Mesendoderm (in vitro differentiated cells): ENCODE measurements around the gene RPS6KB2.

Experiments used
- DNase-seq: peaks from one replicate; pipeline ENCODE4 v3.0.0; 2013
- H2AK5ac ChIP-seq: 2 replicates; pipeline ENCODE4 v1.6.1; 2013; ENCODE audit warnings: low read length, inconsistent platforms
- H2BK120ac ChIP-seq: 2 replicates; pipeline ENCODE4 v1.6.1; 2013; ENCODE audit warnings: low read depth, mild to moderate bottlenecking, low read length, moderate library complexity, mixed read lengths
- H2BK15ac ChIP-seq: replicated peaks from 2 replicates; pipeline ENCODE4 v1.6.1; 2013; ENCODE audit warnings: low read depth, mild to moderate bottlenecking, moderate library complexity
- H2BK5ac ChIP-seq: 2 replicates; pipeline ENCODE4 v1.6.1; 2013; ENCODE audit warnings: low read length, inconsistent platforms
- H3K18ac ChIP-seq: 2 replicates; pipeline ENCODE4 v1.6.1; 2013; ENCODE audit warnings: mild to moderate bottlenecking, low read length, mixed read lengths
- H3K23ac ChIP-seq: one replicate; pipeline ENCODE4 v1.6.1; 2013; ENCODE audit warnings: low read length
- H3K27ac ChIP-seq: 2 replicates; pipeline ENCODE4 v1.5.1; 2013; ENCODE audit warnings: low read depth, mild to moderate bottlenecking, inconsistent platforms, low read length, moderate library complexity
- H3K27me3 ChIP-seq: 2 replicates; pipeline ENCODE4 v1.6.1; 2013; ENCODE audit warnings: low read length, control low read depth, mild to moderate bottlenecking, inconsistent platforms; ENCODE audit not compliant: insufficient read depth, poor library complexity
- H3K36me3 ChIP-seq: 2 replicates; pipeline ENCODE4 v1.6.1; 2013; ENCODE audit warnings: low read length, inconsistent platforms; ENCODE audit not compliant: control insufficient read depth, insufficient read depth
- H3K4ac ChIP-seq: one replicate; pipeline ENCODE4 v1.6.1; 2013; ENCODE audit warnings: low read depth, mild to moderate bottlenecking, low read length, moderate library complexity
- H3K4me1 ChIP-seq: 2 replicates; pipeline ENCODE4 v1.6.1; 2013; ENCODE audit warnings: low read depth, low read length, inconsistent platforms; ENCODE audit not compliant: control insufficient read depth
- H3K4me2 ChIP-seq: 2 replicates; pipeline ENCODE4 v1.6.1; 2013; ENCODE audit warnings: low read length
- H3K4me3 ChIP-seq: 2 replicates; pipeline ENCODE4 v1.5.1; 2013; ENCODE audit warnings: mild to moderate bottlenecking, low read length
- H3K56ac ChIP-seq: one replicate; pipeline ENCODE4 v1.6.1; 2013; ENCODE audit warnings: low read length
- H3K79me1 ChIP-seq: 2 replicates; pipeline ENCODE4 v1.6.1; 2013; ENCODE audit warnings: low read length, inconsistent platforms
- H3K79me2 ChIP-seq: 2 replicates; pipeline ENCODE4 v1.6.1; 2013; ENCODE audit warnings: mild to moderate bottlenecking, low read length; ENCODE audit not compliant: control insufficient read depth, insufficient read depth
- H3K9ac ChIP-seq: 2 replicates; pipeline ENCODE4 v1.6.1; 2013; ENCODE audit warnings: low read length, inconsistent platforms
- H4K5ac ChIP-seq: one replicate; pipeline ENCODE4 v1.6.1; 2013; ENCODE audit warnings: low read length
- H4K8ac ChIP-seq: one replicate; pipeline ENCODE4 v1.6.1; 2013; ENCODE audit warnings: low read depth, mild to moderate bottlenecking, control low read depth, low read length, moderate library complexity
- WGBS: extraction: QIAGEN DNeasy Blood & Tissue Kit; methylation state at CpG from one replicate; pipeline ENCODE4 v1.1.7; 2013; ENCODE audit warnings: low lambda C conversion rate, missing lambda C conversion rate; ENCODE audit not compliant: insufficient coverage; ENCODE audit errors: extremely low coverage; 5-methylcytosine and 5-hydroxymethylcytosine counted together

RPS6KB2 gene

GRCh38 chr11:67448220-67448609 lies 19.9 kb downstream of the RPS6KB2 start:
- no CpG with 5 or more reads among the region's 7 CpGs for WGBS
- H2AK5ac ChIP-seq = no peak overlapping the region

GRCh38 chr11:67449116-67449844 lies 21.0 kb downstream of the RPS6KB2 start:
- Histone ChIP-seq H3K79me1 (no peaks in the 10 kb centered on the region), H2BK15ac (no peak overlapping the region), H3K4ac (no peak overlapping the region), H4K8ac (no peak overlapping the region), H3K9ac (no peak overlapping the region), H3K4me3 (no peak overlapping the region), H4K5ac (no peak overlapping the region), H3K27me3 (no peaks in the 10 kb centered on the region), H3K4me2 (no peak overlapping the region), H2BK120ac (no peak overlapping the region), H2AK5ac (no peak overlapping the region), H3K79me2 (no peaks in the 10 kb centered on the region), H3K36me3 (no peaks in the 10 kb centered on the region), H3K4me1 (no peaks in the 10 kb centered on the region), H2BK5ac (no peak overlapping the region), H3K18ac (no peak overlapping the region), H3K23ac (no peak overlapping the region), H3K56ac (no peak overlapping the region), H3K27ac (no peak overlapping the region)
- no peak for DNase-seq
- no CpG with 5 or more reads among the region's 9 CpGs for WGBS

More at GRCh38 chr11:67448220-67448609, 19.9 kb downstream of the RPS6KB2 start:
- no peak overlapping the region for H3K27ac ChIP-seq
- no peak overlapping the region for H3K23ac ChIP-seq
- H2BK120ac ChIP-seq = no peak overlapping the region
- no peak overlapping the region for H3K4ac ChIP-seq
- no peak for DNase-seq
- H3K27me3 ChIP-seq = no peaks in the 10 kb centered on the region
- H3K4me2 ChIP-seq = no peak overlapping the region
- H3K56ac ChIP-seq = no peak overlapping the region
- H3K36me3 ChIP-seq = no peaks in the 10 kb centered on the region
- H4K5ac ChIP-seq = no peak overlapping the region
- H2BK15ac ChIP-seq = no peak overlapping the region
- H3K4me3 ChIP-seq = no peak overlapping the region
- no peak overlapping the region for H3K9ac ChIP-seq
- no peak overlapping the region for H3K18ac ChIP-seq
- no peaks in the 10 kb centered on the region for H3K4me1 ChIP-seq
- H3K79me1 ChIP-seq = no peaks in the 10 kb centered on the region
- no peaks in the 10 kb centered on the region for H3K79me2 ChIP-seq
- no peak overlapping the region for H4K8ac ChIP-seq
- no peak overlapping the region for H2BK5ac ChIP-seq

GRCh38 chr11:67450796-67451657 lies 22.7 kb downstream of the RPS6KB2 start:
- Histone ChIP-seq H3K9ac (no peak overlapping the region), H3K18ac (no peak overlapping the region), H3K79me2 (no peaks in the 10 kb centered on the region), H3K27ac (no peak overlapping the region), H3K56ac (no peak overlapping the region), H3K4me1 (no peaks in the 10 kb centered on the region), H3K4me3 (no peak overlapping the region), H3K79me1 (no peaks in the 10 kb centered on the region), H3K23ac (no peak overlapping the region), H3K27me3 (no peaks in the 10 kb centered on the region), H2BK15ac (no peak overlapping the region), H2BK5ac (no peak overlapping the region), H3K36me3 (no peaks in the 10 kb centered on the region), H4K8ac (no peak overlapping the region), H3K4ac (no peak overlapping the region), H4K5ac (no peak overlapping the region), H2BK120ac (no peak overlapping the region), H3K4me2 (no peak overlapping the region), H2AK5ac (no peak overlapping the region)
- no CpG with 5 or more reads among the region's 25 CpGs for WGBS
- DNase-seq = no peak

GRCh38 chr11:67451658-67451976 lies 23.3 kb downstream of the RPS6KB2 start:
- no CpG with 5 or more reads among the region's 14 CpGs for WGBS
- Histone ChIP-seq H3K18ac (no peak overlapping the region), H2AK5ac (no peak overlapping the region)

GRCh38 chr11:67452141-67452952 lies 24.1 kb downstream of the RPS6KB2 start, which contains the start of gene GPR152:
Gene GPR152, minus strand, starts transcription at chr11:67452729. Its CDS starts 5 bp downstream, at chr11:67452724.
- Histone ChIP-seq H3K9ac (no peak within 1 kb of the TSS), H3K4me1 (no peaks in the 10 kb centered on the region), H3K79me2 (no peaks in the 10 kb centered on the region), H3K27me3 (no peaks in the 10 kb centered on the region), H3K4me2 (no peak within 1 kb of the TSS), H3K56ac (no peak within 1 kb of the TSS), H3K79me1 (no peaks in the 10 kb centered on the region), H3K18ac (no peak within 1 kb of the TSS), H2AK5ac (no peak within 1 kb of the TSS), H4K8ac (no peak within 1 kb of the TSS), H4K5ac (no peak within 1 kb of the TSS), H2BK120ac (no peak within 1 kb of the TSS), H2BK15ac (no peak within 1 kb of the TSS), H3K4ac (no peak within 1 kb of the TSS), H3K4me3 (no peak within 1 kb of the TSS), H3K27ac (no peak within 1 kb of the TSS), H3K23ac (no peak within 1 kb of the TSS), H3K36me3 (no peaks in the 10 kb centered on the region), H2BK5ac (no peak within 1 kb of the TSS)
- DNase-seq = no peak
- no CpG with 5 or more reads among the region's 33 CpGs for WGBS

More at GRCh38 chr11:67451658-67451976, 23.3 kb downstream of the RPS6KB2 start:
- no peak for DNase-seq
- H3K4me1 ChIP-seq = no peaks in the 10 kb centered on the region
- no peak overlapping the region for H4K8ac ChIP-seq
- H3K79me1 ChIP-seq = no peaks in the 10 kb centered on the region
- H3K4me2 ChIP-seq = no peak overlapping the region
- H3K56ac ChIP-seq = no peak overlapping the region
- no peak overlapping the region for H3K4ac ChIP-seq
- no peak overlapping the region for H3K9ac ChIP-seq
- no peak overlapping the region for H2BK15ac ChIP-seq
- H4K5ac ChIP-seq = no peak overlapping the region
- no peaks in the 10 kb centered on the region for H3K27me3 ChIP-seq
- H3K79me2 ChIP-seq = no peaks in the 10 kb centered on the region
- no peak overlapping the region for H2BK120ac ChIP-seq
- no peaks in the 10 kb centered on the region for H3K36me3 ChIP-seq
- H3K27ac ChIP-seq = no peak overlapping the region
- no peak overlapping the region for H2BK5ac ChIP-seq
- no peak overlapping the region for H3K4me3 ChIP-seq
- H3K23ac ChIP-seq = no peak overlapping the region
